IPS-18a (cell line): ENCODE results near the gene DEPDC5.
A peak's percentile ranks its signal among the peaks of the same experiment; 100 is the strongest.

ENCODE experiments used
- H3K27ac ChIP-seq: one replicate; pipeline ENCODE4 v1.5.1; 2013; ENCODE audit warnings: low read length
- H3K27me3 ChIP-seq: one replicate; pipeline ENCODE4 v1.6.1; 2013; ENCODE audit warnings: mild to moderate bottlenecking, low read length; ENCODE audit not compliant: control insufficient read depth, insufficient read depth
- H3K36me3 ChIP-seq: one replicate; pipeline ENCODE4 v1.6.1; 2013; ENCODE audit warnings: low read depth, low read length; ENCODE audit not compliant: control insufficient read depth
- H3K4me1 ChIP-seq: one replicate; pipeline ENCODE4 v1.6.1; 2013; ENCODE audit warnings: low read depth, low read length; ENCODE audit not compliant: control insufficient read depth
- H3K4me3 ChIP-seq: one replicate; pipeline ENCODE4 v1.5.1; 2013; ENCODE audit warnings: low read length
- H3K9ac ChIP-seq: one replicate; pipeline ENCODE4 v1.6.1; 2013; ENCODE audit warnings: mild to moderate bottlenecking, low read length, moderate library complexity
- H3K9me3 ChIP-seq: one replicate; pipeline ENCODE4 v1.6.1; 2013; ENCODE audit warnings: low read depth, low read length; ENCODE audit not compliant: control insufficient read depth

Gene DEPDC5

GRCh38 chr22:31933816-31934482, 180.1 kb downstream of the DEPDC5 start:
- no peaks in the 10 kb centered on the region for H3K36me3 ChIP-seq
- H3K27me3 ChIP-seq, result no peaks in the 10 kb centered on the region
- H3K4me1 ChIP-seq, result no peaks in the 10 kb centered on the region
- no peak overlapping the region for H3K9ac ChIP-seq
- no peak overlapping the region for H3K27ac ChIP-seq
- H3K9me3 ChIP-seq, result no peaks in the 10 kb centered on the region
- H3K4me3 ChIP-seq, result no peak overlapping the region

GRCh38 chr22:31935961-31936635, 182.3 kb downstream of the DEPDC5 start:
- no peak overlapping the region for H3K4me3 ChIP-seq
- H3K27ac ChIP-seq, result no peak overlapping the region
- H3K4me1 ChIP-seq, result no peaks in the 10 kb centered on the region
- no peaks in the 10 kb centered on the region for H3K36me3 ChIP-seq
- H3K9ac ChIP-seq, result no peak overlapping the region
- H3K9me3 ChIP-seq, result no peaks in the 10 kb centered on the region
- H3K27me3 ChIP-seq, result no peaks in the 10 kb centered on the region

- no peaks in the 10 kb centered on the region for H3K36me3 ChIP-seq
- H3K9ac ChIP-seq, result no peak overlapping the region
- no peaks in the 10 kb centered on the region for H3K4me1 ChIP-seq
- H3K27ac ChIP-seq, result no peak overlapping the region
- no peaks in the 10 kb centered on the region for H3K27me3 ChIP-seq
- H3K9me3 ChIP-seq, result no peaks in the 10 kb centered on the region
- H3K4me3 ChIP-seq, result no peak overlapping the region
Observed at GRCh38 chr22:31937341-31937740, 183.5 kb downstream of the DEPDC5 start.

DNA sequence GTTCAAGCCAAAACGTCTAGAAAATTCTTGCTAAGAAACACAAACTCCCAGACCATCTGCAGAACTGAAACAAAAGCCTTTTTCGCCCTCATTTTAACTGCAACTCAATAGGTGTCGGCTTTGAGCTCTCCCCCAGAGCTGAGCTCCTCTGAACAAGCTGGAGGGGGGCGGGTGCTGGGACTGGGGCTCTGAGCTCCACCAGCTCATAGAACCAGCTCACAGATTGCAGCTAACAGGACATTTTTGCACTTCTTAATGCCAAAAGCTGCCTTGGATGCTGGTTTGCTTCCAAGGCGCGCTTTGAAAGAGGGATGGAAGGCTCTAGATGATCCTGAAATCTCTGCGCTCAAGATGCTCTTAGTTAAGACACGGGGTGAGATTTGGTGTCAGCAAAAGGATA, 184.5 kb downstream of the DEPDC5 start:
- Histone ChIP-seq H3K4me1 (peaks cover under 1% of the 10 kb centered on the region), H3K9ac (no peak overlapping the region), H3K4me3 (no peak overlapping the region), H3K9me3 (no peaks in the 10 kb centered on the region), H3K27me3 (no peaks in the 10 kb centered on the region), H3K36me3 (no peaks in the 10 kb centered on the region), H3K27ac (no peak overlapping the region)

GRCh38 chr22:31940506-31940905, 186.7 kb downstream of the DEPDC5 start:
- Histone ChIP-seq H3K4me3 (no peak overlapping the region), H3K36me3 (no peaks in the 10 kb centered on the region), H3K27ac (no peak overlapping the region), H3K9ac (no peak overlapping the region), H3K4me1 (peaks cover 5% of the 10 kb centered on the region), H3K27me3 (no peaks in the 10 kb centered on the region), H3K9me3 (no peaks in the 10 kb centered on the region)

DNA sequence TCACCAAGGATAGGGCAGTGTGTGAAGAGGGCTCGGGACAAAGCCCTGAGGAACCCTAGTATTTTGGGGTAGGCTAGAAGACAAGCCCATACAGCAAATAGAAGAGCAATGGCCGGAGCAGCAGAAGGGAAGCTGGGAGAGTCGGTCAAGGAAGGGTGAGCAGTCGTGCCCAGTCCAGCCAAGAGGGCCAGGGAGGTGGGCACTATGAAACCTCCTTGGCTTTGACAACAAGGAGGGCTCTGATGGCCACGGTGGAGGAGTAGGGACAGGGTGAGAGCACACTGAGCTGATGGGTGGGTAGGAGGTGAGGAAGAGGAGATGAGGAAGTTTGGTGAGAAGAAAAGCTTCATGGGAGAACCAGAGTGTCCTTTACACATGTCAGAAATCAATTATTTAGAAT, 188.3 kb downstream of the DEPDC5 start:
- H3K9me3 ChIP-seq, result no peaks in the 10 kb centered on the region
- no peak overlapping the region for H3K27ac ChIP-seq
- H3K4me3 ChIP-seq, result no peak overlapping the region
- no peaks in the 10 kb centered on the region for H3K27me3 ChIP-seq
- H3K36me3 ChIP-seq, result peaks cover 2% of the 10 kb centered on the region
- H3K4me1 ChIP-seq, result peaks cover 18% of the 10 kb centered on the region
- no peak overlapping the region for H3K9ac ChIP-seq

- Histone ChIP-seq H3K9ac (peak overlapping the region; percentile 77), H3K27me3 (no peaks in the 10 kb centered on the region), H3K4me3 (peak overlapping the region; percentile 66), H3K36me3 (peaks cover 15% of the 10 kb centered on the region), H3K27ac (peak overlapping the region; percentile 57), H3K4me1 (peaks cover 19% of the 10 kb centered on the region), H3K9me3 (no peaks in the 10 kb centered on the region)
Observed at GRCh38 chr22:31943206-31943977, 189.6 kb downstream of the DEPDC5 start.

- H3K9me3 ChIP-seq, result no peaks in the 10 kb centered on the region
Observed at GRCh38 chr22:31943978-31944699, 190.3 kb downstream of the DEPDC5 start, which contains the start of gene YWHAH. YWHAH (plus strand) TSS chr22:31944535; CDS start chr22:31944734, 199 bp downstream.

DNA sequence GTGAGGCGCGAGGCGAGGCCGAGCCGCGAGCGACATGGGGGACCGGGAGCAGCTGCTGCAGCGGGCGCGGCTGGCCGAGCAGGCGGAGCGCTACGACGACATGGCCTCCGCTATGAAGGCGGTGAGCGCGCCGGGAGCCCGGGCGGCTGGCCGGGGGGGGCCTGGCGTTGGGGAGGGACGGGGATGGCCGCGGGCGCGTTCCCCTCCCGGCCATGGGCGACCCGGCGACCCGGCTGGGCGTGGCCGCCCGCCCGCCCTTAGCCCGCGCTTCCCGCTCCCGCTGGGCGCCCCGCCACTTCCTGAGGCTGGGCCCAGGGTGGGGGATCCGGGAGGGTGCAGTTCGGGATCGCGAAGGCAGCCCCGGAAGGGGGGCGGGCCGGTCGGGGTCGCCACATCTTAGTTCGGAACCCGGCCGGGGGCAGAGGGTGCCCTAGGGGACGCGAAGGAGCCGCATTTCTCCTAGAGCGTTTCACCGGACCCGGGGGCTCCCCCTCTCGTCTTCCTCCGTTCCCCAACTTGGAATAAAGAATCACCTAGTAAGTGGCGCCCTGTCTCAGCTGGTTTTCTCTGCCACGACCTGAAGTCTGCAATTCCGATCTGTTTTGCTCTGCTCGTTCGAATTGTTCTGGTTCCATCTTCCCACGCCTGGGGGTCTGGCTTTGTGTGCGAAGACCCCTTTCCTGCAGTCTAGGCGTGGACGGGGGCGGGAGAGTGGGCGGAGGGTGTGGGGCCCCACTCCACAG, 191.1 kb downstream of the DEPDC5 start:
- H3K4me1 ChIP-seq, result peaks cover 19% of the 10 kb centered on the region
- peak overlapping the region; percentile 93 for H3K4me3 ChIP-seq
- H3K27ac ChIP-seq, result peak overlapping the region; percentile 46
- H3K9me3 ChIP-seq, result no peaks in the 10 kb centered on the region
- H3K9ac ChIP-seq, result peak overlapping the region; percentile 72
- H3K27me3 ChIP-seq, result no peaks in the 10 kb centered on the region
- peaks cover 26% of the 10 kb centered on the region for H3K36me3 ChIP-seq

More at GRCh38 chr22:31943978-31944699, 190.3 kb downstream of the DEPDC5 start, which contains the start of gene YWHAH:
- H3K9ac ChIP-seq, result peak within 1 kb of the TSS; percentile 77
- no peaks in the 10 kb centered on the region for H3K27me3 ChIP-seq
- H3K4me3 ChIP-seq, result peak within 1 kb of the TSS; percentile 93
- H3K27ac ChIP-seq, result peak within 1 kb of the TSS; percentile 57
- peaks cover 19% of the 10 kb centered on the region for H3K4me1 ChIP-seq
- peaks cover 20% of the 10 kb centered on the region for H3K36me3 ChIP-seq

- peaks cover 31% of the 10 kb centered on the region for H3K36me3 ChIP-seq
- H3K27me3 ChIP-seq, result no peaks in the 10 kb centered on the region
- H3K27ac ChIP-seq, result peak overlapping the region; percentile 46
- H3K9me3 ChIP-seq, result no peaks in the 10 kb centered on the region
- H3K9ac ChIP-seq, result peak overlapping the region; percentile 72
- H3K4me3 ChIP-seq, result peak overlapping the region; percentile 93
- peaks cover 19% of the 10 kb centered on the region for H3K4me1 ChIP-seq
Observed at GRCh38 chr22:31945443-31945855, 191.6 kb downstream of the DEPDC5 start.
